Liver (tissue), 3 donors: Measurements from ENCODE around the gene S100A11.

ENCODE experiments used
- FOXA1 ChIP-seq: IDR thresholded peaks from 2 replicates; pipeline ENCODE4 v1.6.1; 2016; ENCODE audit warnings: antibody characterized with exemption
- JUND ChIP-seq, 2 donors: IDR thresholded peaks; 2 replicates each; pipeline ENCODE4 v1.6.1; 2016; ENCODE audit warnings: antibody characterized with exemption in 2 of 2
- RAD21 ChIP-seq, 2 donors: IDR thresholded peaks; 2 replicates each; pipeline ENCODE4 v1.6.1; 2016; ENCODE audit warnings: antibody characterized with exemption in 2 of 2, mild to moderate bottlenecking in 2 of 2
- SP1 ChIP-seq: IDR thresholded peaks from 2 replicates; pipeline ENCODE4 v1.6.1; 2018; ENCODE audit warnings: antibody characterized with exemption, mild to moderate bottlenecking
- TF ChIP-seq, protein P1 (sequence below): fragments of 150-350 bp; IDR thresholded peaks from 2 replicates; pipeline ENCODE4 v1.5.1; 2017; ENCODE audit warnings: improper control_type of control experiment, low read depth, low read length; ENCODE audit not compliant: missing input control
- TF ChIP-seq, protein P2 (sequence below): IDR thresholded peaks from 2 replicates; pipeline ENCODE4 v1.6.1; 2016; ENCODE audit warnings: antibody characterized with exemption
- donor health status: healthy.
- donor health status: healthy.

DNA sequence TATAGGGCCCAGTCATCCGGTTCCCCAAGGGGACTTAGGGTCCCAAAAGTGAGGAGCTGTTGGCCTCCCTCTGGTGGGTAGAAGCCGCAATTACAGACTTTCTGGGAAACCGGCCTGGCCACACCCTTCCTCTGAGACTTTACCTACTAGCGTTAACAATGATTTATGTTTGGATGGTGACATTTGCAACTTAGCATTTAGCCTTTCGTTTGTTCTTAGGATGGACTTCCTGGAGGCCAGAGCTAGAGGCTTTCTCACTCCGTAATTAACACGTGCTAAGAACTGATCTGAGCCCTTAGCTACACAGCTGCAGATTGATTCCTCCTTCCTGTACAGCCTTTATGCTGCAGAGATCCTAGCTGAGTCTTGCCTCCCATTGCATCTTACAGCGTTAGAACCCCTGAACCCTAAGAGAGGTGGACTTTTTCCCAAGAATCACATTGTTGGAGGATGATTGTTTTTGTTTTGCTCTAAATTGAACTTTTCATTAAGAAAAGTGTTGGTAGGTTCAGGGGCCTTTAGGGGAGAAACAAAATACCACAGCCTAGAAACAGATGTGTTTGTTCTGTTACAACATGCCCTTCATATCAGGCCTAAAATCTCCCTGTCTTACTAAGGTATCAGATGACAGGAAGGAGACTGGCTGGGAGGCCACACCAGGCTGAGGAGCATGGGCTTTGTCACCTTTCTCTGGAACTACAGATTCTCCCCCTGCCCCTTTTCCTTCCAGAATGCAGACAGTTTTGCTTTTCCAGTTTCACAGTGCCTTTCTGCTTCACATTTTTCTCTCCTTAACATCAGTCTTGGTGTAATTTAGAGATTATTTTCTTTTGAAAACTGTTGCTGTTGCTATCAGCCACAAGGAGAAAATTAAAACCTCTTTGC, 1.9 kb downstream of the S100A11 start:
- TF ChIP-seq FOXA1 (no peak), RAD21 (IDR thresholded peaks at IDR 0.05) (no peak), SP1 (peak; percentile 13), JUND (IDR thresholded peaks at IDR 0.05) (no peak)
- TF ChIP-seq, protein P1, sequence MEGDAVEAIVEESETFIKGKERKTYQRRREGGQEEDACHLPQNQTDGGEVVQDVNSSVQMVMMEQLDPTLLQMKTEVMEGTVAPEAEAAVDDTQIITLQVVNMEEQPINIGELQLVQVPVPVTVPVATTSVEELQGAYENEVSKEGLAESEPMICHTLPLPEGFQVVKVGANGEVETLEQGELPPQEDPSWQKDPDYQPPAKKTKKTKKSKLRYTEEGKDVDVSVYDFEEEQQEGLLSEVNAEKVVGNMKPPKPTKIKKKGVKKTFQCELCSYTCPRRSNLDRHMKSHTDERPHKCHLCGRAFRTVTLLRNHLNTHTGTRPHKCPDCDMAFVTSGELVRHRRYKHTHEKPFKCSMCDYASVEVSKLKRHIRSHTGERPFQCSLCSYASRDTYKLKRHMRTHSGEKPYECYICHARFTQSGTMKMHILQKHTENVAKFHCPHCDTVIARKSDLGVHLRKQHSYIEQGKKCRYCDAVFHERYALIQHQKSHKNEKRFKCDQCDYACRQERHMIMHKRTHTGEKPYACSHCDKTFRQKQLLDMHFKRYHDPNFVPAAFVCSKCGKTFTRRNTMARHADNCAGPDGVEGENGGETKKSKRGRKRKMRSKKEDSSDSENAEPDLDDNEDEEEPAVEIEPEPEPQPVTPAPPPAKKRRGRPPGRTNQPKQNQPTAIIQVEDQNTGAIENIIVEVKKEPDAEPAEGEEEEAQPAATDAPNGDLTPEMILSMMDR, result peak; percentile 33
- TF ChIP-seq, protein P2, sequence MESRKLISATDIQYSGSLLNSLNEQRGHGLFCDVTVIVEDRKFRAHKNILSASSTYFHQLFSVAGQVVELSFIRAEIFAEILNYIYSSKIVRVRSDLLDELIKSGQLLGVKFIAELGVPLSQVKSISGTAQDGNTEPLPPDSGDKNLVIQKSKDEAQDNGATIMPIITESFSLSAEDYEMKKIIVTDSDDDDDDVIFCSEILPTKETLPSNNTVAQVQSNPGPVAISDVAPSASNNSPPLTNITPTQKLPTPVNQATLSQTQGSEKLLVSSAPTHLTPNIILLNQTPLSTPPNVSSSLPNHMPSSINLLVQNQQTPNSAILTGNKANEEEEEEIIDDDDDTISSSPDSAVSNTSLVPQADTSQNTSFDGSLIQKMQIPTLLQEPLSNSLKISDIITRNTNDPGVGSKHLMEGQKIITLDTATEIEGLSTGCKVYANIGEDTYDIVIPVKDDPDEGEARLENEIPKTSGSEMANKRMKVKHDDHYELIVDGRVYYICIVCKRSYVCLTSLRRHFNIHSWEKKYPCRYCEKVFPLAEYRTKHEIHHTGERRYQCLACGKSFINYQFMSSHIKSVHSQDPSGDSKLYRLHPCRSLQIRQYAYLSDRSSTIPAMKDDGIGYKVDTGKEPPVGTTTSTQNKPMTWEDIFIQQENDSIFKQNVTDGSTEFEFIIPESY, result no peak
